HAP-1 (cell line): Measurements from ENCODE around the gene MICA.
"Not testable (repeated sequence)": the region's sequence is repeated elsewhere in the genome, so short reads cannot be mapped to it uniquely, and the experiment has no call there.

ENCODE experiments used
- DNase-seq, 2 experiments: peaks; one replicate each; pipeline ENCODE4 v3.0.0-alpha.2; 2016 to 2020; ENCODE audit warnings: low spot score in 2 of 2
- H3K27me3 ChIP-seq: fragments of 250-450 bp; sonication (Bioruptor Pico); 2 replicates; pipeline ENCODE4 v1.5.1; 2020; ENCODE audit warnings: low read depth, mild to moderate bottlenecking, moderate library complexity
- H3K36me3 ChIP-seq: fragments of 250-450 bp; sonication (Bioruptor Pico); replicated peaks from 2 replicates; pipeline ENCODE4 v1.5.1; 2020; ENCODE audit warnings: mild to moderate bottlenecking
- H3K4me1 ChIP-seq: fragments of 250-450 bp; sonication (Bioruptor Pico); 2 replicates; pipeline ENCODE4 v1.5.1; 2020; ENCODE audit warnings: mild to moderate bottlenecking
- H3K4me3 ChIP-seq: fragments of 250-450 bp; sonication (Bioruptor Pico); 2 replicates; pipeline ENCODE4 v1.5.1; 2020; ENCODE audit warnings: mild to moderate bottlenecking, moderate library complexity
- H3K9me3 ChIP-seq: fragments of 250-450 bp; sonication (Bioruptor Pico); 2 replicates; pipeline ENCODE4 v1.5.1; 2020; ENCODE audit warnings: mild to moderate bottlenecking, moderate library complexity
- in situ Hi-C: fragments of 300-500 bp; cut with MboI; formaldehyde crosslinking; loops from 3 replicates; pipeline ENCODE4 v1.14.3; 2020; ENCODE audit warnings: low sequenced_read_pairs, inconsistent platforms, mixed read lengths

The MICA gene

GRCh38 chr6:31402324-31403282 is 792 bp upstream of the MICA start:
- Histone ChIP-seq H3K27me3 (no peaks in the 10 kb centered on the region), H3K9me3 (no peaks in the 10 kb centered on the region), H3K36me3 (no peaks in the 10 kb centered on the region; the same call in 1 of the 2 replicates), H3K4me3 (peak overlapping the region; percentile 82), H3K4me1 (peaks cover 44% of the 10 kb centered on the region)
- in situ Hi-C loops = loop anchor here (5.0 kb wide), 1 partner anchor 40 kb away; no protein-coding TSS in a partner anchor
- peak; percentile 49 to 74 for DNase-seq

DNA sequence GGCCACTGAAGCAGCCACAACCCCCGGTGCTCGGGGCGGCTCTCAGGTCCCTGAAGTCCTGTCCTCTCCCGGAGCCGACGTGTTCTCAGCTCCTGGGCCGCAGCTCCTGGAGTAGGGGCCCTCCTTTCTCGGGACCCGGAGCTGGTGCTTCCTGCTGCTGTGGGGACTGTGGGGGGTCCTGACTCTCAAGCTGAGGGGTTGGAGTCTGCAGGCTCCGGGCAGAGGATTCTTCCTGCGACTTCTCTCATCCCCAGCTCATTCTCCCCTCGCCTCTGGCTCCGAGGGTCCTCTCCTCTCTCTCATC is 618 bp downstream of the MICA start:
- not testable (repeated sequence) for DNase-seq, H3K27me3 ChIP-seq, H3K36me3 ChIP-seq, H3K9me3 ChIP-seq
- in situ Hi-C loops = loop anchor here (5.0 kb wide), 1 partner anchor 38 kb away; no protein-coding TSS in a partner anchor
- H3K4me3 ChIP-seq = peak overlapping the region; percentile 82
- H3K4me1 ChIP-seq = peaks cover 30% of the 10 kb centered on the region

GRCh38 chr6:31405996-31406395 is 2.6 kb downstream of the MICA start:
- Histone ChIP-seq H3K36me3 (peaks cover 5% of the 10 kb centered on the region), H3K27me3 (no peaks in the 10 kb centered on the region), H3K9me3 (no peaks in the 10 kb centered on the region), H3K4me3 (no peak overlapping the region), H3K4me1 (peaks cover 27% of the 10 kb centered on the region)
- in situ Hi-C loops = no loop called here
- DNase-seq = no peak

DNA sequence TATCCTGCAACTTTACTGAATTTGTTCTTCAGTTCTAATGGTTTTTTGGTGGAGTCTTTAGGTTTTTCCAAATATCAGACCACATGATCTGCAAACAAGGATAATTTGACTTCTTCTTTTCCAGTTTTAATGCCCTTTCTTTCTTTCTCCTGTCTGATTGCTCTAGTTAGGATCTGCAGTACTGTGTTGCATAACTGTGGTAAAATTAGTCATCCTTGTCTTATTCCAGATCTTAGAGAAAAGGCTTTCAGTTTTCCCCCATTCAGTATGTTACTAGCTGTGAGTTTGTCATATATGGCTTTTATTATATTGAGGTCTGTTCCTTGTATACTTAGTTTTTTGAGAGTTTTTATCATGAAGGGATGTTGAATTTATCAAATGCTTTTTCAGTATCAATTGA is 4.3 kb downstream of the MICA start:
- peaks cover 10% of the 10 kb centered on the region for H3K4me1 ChIP-seq
- H3K27me3 ChIP-seq = no peaks in the 10 kb centered on the region
- in situ Hi-C loops = no loop called here
- peaks cover 20% of the 10 kb centered on the region for H3K36me3 ChIP-seq
- H3K9me3 ChIP-seq = no peaks in the 10 kb centered on the region
- no peak for DNase-seq
- H3K4me3 ChIP-seq = no peak overlapping the region

GRCh38 chr6:31412506-31412905 is 9.1 kb downstream of the MICA start:
- H3K4me3 ChIP-seq = no peak overlapping the region
- in situ Hi-C loops = no loop called here
- H3K4me1 ChIP-seq = no peaks in the 10 kb centered on the region; the same call in 1 of the 2 replicates
- H3K36me3 ChIP-seq = peaks cover 50% of the 10 kb centered on the region
- no peaks in the 10 kb centered on the region for H3K27me3 ChIP-seq
- DNase-seq = no peak
- H3K9me3 ChIP-seq = no peaks in the 10 kb centered on the region

- H3K27me3 ChIP-seq, DNase-seq, in situ Hi-C loops, H3K4me1 ChIP-seq, H3K9me3 ChIP-seq, H3K4me3 ChIP-seq: not testable (repeated sequence)
- peaks cover 50% of the 10 kb centered on the region for H3K36me3 ChIP-seq
Observed at GRCh38 chr6:31414148-31414770, 10.9 kb downstream of the MICA start.

GRCh38 chr6:31414771-31415265 is 11.4 kb downstream of the MICA start:
- in situ Hi-C loops = no loop called here

GRCh38 chr6:31416394-31417014 is 13.1 kb downstream of the MICA start:
- Histone ChIP-seq H3K27me3 (no peaks in the 10 kb centered on the region), H3K4me3 (no peak overlapping the region), H3K9me3 (no peaks in the 10 kb centered on the region), H3K4me1 (no peaks in the 10 kb centered on the region), H3K36me3 (peaks cover 40% of the 10 kb centered on the region)
- DNase-seq = no peak
- in situ Hi-C loops = no loop called here

More at GRCh38 chr6:31414771-31415265, 11.4 kb downstream of the MICA start:
- Histone ChIP-seq H3K27me3 (no peaks in the 10 kb centered on the region), H3K4me1 (no peaks in the 10 kb centered on the region), H3K4me3 (no peak overlapping the region), H3K36me3 (peaks cover 50% of the 10 kb centered on the region), H3K9me3 (no peaks in the 10 kb centered on the region)
- no peak for DNase-seq

DNA sequence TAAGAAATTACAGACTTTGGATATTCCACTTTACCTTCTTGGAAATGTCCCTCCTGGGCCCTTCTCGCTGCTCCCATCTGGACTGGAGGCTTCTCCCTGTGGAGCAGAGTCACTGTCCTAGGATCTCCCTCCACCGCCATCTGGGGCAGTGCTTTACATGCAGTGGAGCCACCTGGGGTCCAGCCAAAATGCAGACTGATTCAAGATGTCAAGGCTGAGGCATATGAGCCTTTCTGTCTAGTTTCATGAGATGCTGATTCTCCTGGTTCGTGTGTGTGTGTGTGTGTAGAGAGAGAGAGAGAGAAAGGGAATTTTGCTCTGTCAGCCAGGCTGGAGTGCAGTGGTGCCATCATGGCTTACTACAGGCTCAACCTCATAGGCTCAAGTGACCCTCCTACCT is 14.9 kb downstream of the MICA start:
- Histone ChIP-seq H3K9me3 (no peaks in the 10 kb centered on the region), H3K4me1 (no peaks in the 10 kb centered on the region), H3K4me3 (no peak overlapping the region), H3K27me3 (no peaks in the 10 kb centered on the region), H3K36me3 (peaks cover 24% of the 10 kb centered on the region)
- in situ Hi-C loops = no loop called here
- DNase-seq = no peak

DNA sequence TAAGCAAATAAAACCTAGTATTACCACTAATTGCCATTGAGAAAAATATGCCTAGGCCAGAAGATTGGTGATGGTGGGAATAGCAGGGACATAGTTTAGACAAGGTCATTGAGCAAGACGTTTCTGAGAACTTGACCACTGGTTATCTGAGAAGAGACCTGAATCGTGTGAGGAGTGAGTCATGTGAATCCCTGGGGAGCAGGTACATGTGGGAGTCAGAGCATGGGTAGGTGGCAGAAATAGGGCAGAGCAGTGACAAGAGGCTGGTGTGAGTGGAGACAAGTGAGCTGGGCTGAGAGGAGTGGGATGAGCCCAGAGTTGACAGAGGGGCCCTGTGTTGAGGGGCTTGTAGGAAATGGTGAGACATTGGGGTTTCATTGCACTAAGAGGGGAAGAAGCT is 16.4 kb downstream of the MICA start:
- Histone ChIP-seq H3K9me3 (no peaks in the 10 kb centered on the region), H3K36me3 (peaks cover 14% of the 10 kb centered on the region), H3K4me3 (no peak overlapping the region), H3K27me3 (no peaks in the 10 kb centered on the region), H3K4me1 (no peaks in the 10 kb centered on the region)
- no peak for DNase-seq
- in situ Hi-C loops = no loop called here

- H3K9me3 ChIP-seq = no peaks in the 10 kb centered on the region
- H3K4me1 ChIP-seq = no peaks in the 10 kb centered on the region
- no peak overlapping the region for H3K4me3 ChIP-seq
- H3K36me3 ChIP-seq = peaks cover 9% of the 10 kb centered on the region
- no peak for DNase-seq
- in situ Hi-C loops = no loop called here
- no peaks in the 10 kb centered on the region for H3K27me3 ChIP-seq
Observed at GRCh38 chr6:31420546-31420945, 17.2 kb downstream of the MICA start.

GRCh38 chr6:31422587-31422986 is 19.2 kb downstream of the MICA start:
- Histone ChIP-seq H3K27me3 (no peaks in the 10 kb centered on the region), H3K36me3 (no peaks in the 10 kb centered on the region), H3K4me1 (no peaks in the 10 kb centered on the region), H3K9me3 (no peaks in the 10 kb centered on the region), H3K4me3 (no peak overlapping the region)
- DNase-seq = no peak
- in situ Hi-C loops = no loop called here

GRCh38 chr6:31423550-31423949 is 20.2 kb downstream of the MICA start:
- in situ Hi-C loops = no loop called here
- no peak for DNase-seq
- Histone ChIP-seq H3K27me3 (no peaks in the 10 kb centered on the region), H3K4me3 (no peak overlapping the region), H3K36me3 (no peaks in the 10 kb centered on the region), H3K9me3 (no peaks in the 10 kb centered on the region), H3K4me1 (no peaks in the 10 kb centered on the region)
